Fibroblast of lung (primary cell): ENCODE data around the gene MAD2L1.

ENCODE experiments used
- EZH2 ChIP-seq: IDR thresholded peaks from 2 replicates; pipeline ENCODE4 v1.5.1; 2012; ENCODE audit warnings: low read length, control low read depth, mild to moderate bottlenecking; ENCODE audit errors: missing control alignments
- TF ChIP-seq, protein P1 (sequence below), 2 donors: IDR thresholded peaks in 1 of 2; conservative IDR thresholded peaks in 1 of 2; 1 replicate in 1 of 2; 2 replicates in 1 of 2; pipeline ENCODE4 v1.5.1; 2011 to 2012; ENCODE audit warnings: low read length in 2 of 2, control low read depth in 1 of 2, inconsistent platforms in 1 of 2, low read depth in 1 of 2, mild to moderate bottlenecking in 1 of 2

DNA sequence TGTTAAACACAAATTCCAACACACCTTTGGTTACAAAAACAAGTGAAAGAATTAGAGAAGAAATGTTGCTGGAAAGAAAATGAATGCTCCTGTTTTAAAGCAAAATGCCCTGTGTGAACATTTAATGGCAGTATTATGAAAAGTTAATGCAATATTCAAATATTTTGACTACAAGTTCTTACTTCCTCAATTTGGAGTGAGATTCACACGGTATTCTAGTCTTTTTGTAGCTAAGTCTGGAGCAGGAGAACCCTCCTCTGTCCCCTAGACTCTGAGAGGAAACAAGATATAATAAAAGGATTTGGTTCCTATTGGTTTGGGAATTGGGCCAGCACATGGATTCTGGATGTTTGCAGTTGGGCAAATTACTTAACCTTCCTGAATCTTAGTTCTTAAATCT is 12.7 kb downstream of the MAD2L1 start:
- TF ChIP-seq EZH2: no peak
- TF ChIP-seq, protein P1, sequence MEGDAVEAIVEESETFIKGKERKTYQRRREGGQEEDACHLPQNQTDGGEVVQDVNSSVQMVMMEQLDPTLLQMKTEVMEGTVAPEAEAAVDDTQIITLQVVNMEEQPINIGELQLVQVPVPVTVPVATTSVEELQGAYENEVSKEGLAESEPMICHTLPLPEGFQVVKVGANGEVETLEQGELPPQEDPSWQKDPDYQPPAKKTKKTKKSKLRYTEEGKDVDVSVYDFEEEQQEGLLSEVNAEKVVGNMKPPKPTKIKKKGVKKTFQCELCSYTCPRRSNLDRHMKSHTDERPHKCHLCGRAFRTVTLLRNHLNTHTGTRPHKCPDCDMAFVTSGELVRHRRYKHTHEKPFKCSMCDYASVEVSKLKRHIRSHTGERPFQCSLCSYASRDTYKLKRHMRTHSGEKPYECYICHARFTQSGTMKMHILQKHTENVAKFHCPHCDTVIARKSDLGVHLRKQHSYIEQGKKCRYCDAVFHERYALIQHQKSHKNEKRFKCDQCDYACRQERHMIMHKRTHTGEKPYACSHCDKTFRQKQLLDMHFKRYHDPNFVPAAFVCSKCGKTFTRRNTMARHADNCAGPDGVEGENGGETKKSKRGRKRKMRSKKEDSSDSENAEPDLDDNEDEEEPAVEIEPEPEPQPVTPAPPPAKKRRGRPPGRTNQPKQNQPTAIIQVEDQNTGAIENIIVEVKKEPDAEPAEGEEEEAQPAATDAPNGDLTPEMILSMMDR (conservative IDR thresholded peaks at IDR 0.05 in 1 of 2, IDR thresholded peaks at IDR 0.05 in 1 of 2; ENCODE audit: low read depth in 1 of 2, low read length in 2 of 2): no peak
